SK-N-SH treated with all-trans-retinoic acid at 6 μM for 48 hours (cell line): Measurements from ENCODE around the gene DDX39A.

Experiments used
- PPARA ChIP-seq: fragments of 250-450 bp; sonication (Bioruptor Pico); IDR thresholded peaks from 2 replicates; pipeline ENCODE4 v1.5.0; 2020; ENCODE audit warnings: mild to moderate bottlenecking, borderline replicate concordance
- RARB ChIP-seq: fragments of 250-450 bp; sonication (Bioruptor Pico); IDR thresholded peaks from 2 replicates; pipeline ENCODE4 v1.8.0; 2021; ENCODE audit warnings: mild to moderate bottlenecking, moderate library complexity
- ZNF8 ChIP-seq: fragments of 450-650 bp; formaldehyde crosslinking; IDR thresholded peaks from 2 replicates; pipeline ENCODE4 v1.5.0; 2020; ENCODE audit warnings: mild to moderate bottlenecking, moderate library complexity
- TF ChIP-seq, protein P1 (sequence below): fragments of 250-450 bp; sonication (Bioruptor Pico); IDR thresholded peaks from 2 replicates; pipeline ENCODE4 v1.8.0; 2021; ENCODE audit warnings: low read depth, mild to moderate bottlenecking, moderate library complexity, borderline replicate concordance

DNA sequence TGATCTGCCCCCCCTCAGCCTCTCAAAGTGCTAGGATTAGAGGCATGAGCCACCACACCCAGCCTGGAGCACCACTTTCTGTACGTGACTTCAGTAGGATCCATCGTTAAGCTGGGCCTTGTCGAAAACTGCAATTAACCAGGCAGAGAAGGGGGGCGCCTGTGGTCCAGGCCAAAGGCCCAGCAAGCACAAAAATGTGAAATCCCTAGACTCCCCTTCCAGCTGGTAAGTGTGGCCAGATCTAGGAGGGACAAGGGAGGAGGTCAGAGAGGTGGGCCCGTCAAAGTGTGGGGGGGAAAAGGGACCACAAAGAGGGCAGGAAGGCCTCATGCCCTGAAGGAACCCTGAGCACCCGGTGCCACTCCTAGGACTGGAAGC is 13.8 kb downstream of the DDX39A start:
- TF ChIP-seq RARB (CRISPR knock-in tag) (no peak), PPARA (no peak), ZNF8 (CRISPR knock-in tag) (no peak)
- TF ChIP-seq, protein P1, sequence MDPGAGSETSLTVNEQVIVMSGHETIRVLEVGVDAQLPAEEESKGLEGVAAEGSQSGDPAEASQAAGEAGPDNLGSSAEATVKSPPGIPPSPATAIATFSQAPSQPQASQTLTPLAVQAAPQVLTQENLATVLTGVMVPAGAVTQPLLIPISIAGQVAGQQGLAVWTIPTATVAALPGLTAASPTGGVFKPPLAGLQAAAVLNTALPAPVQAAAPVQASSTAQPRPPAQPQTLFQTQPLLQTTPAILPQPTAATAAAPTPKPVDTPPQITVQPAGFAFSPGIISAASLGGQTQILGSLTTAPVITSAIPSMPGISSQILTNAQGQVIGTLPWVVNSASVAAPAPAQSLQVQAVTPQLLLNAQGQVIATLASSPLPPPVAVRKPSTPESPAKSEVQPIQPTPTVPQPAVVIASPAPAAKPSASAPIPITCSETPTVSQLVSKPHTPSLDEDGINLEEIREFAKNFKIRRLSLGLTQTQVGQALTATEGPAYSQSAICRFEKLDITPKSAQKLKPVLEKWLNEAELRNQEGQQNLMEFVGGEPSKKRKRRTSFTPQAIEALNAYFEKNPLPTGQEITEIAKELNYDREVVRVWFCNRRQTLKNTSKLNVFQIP (CRISPR knock-in tag) = no peak
